SU-DHL-6 (cell line): Measurements from ENCODE around the gene FBN2.

Experiments used
- EZH2phosphoT487 ChIP-seq: fragments of 200-600 bp; sonication (generic), shearing (Covaris generic); conservative IDR thresholded peaks from 2 replicates; pipeline ENCODE4 v1.6.1; 2018; ENCODE audit warnings: mild to moderate bottlenecking, antibody characterized with exemption, low read length, moderate library complexity, mixed read lengths
- TF ChIP-seq, protein P1 (sequence below): fragments of 200-600 bp; sonication (generic); IDR thresholded peaks from one replicate; pipeline ENCODE4 v1.5.1; 2017; ENCODE audit warnings: antibody characterized with exemption, mild to moderate bottlenecking, low read length, moderate library complexity; ENCODE audit not compliant: insufficient read depth, poor library complexity, severe bottlenecking

DNA sequence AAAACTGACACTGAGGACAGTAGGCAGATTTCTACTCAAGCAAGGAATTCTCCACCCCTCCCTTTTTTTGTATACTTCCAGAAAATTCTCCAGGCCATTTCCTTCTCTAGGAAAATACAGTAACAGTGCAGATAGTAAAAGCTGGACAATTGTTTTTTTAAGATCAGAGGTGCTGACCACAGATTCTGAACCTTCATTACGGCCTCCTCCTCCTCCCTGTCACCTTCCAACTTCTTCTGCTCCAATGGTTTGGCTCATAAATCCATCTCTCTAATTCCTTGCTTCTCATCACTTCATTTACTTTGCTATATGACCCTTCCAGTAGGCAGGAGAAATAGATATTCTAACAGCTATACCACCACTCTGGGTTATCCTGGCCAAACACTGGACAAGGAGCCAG, 220.6 kb downstream of the FBN2 start:
- TF ChIP-seq, protein P1, sequence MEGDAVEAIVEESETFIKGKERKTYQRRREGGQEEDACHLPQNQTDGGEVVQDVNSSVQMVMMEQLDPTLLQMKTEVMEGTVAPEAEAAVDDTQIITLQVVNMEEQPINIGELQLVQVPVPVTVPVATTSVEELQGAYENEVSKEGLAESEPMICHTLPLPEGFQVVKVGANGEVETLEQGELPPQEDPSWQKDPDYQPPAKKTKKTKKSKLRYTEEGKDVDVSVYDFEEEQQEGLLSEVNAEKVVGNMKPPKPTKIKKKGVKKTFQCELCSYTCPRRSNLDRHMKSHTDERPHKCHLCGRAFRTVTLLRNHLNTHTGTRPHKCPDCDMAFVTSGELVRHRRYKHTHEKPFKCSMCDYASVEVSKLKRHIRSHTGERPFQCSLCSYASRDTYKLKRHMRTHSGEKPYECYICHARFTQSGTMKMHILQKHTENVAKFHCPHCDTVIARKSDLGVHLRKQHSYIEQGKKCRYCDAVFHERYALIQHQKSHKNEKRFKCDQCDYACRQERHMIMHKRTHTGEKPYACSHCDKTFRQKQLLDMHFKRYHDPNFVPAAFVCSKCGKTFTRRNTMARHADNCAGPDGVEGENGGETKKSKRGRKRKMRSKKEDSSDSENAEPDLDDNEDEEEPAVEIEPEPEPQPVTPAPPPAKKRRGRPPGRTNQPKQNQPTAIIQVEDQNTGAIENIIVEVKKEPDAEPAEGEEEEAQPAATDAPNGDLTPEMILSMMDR: no peak
- TF ChIP-seq EZH2phosphoT487: no peak
